Uterus (tissue), 2 donors: ENCODE data around the gene ARFIP2.

Experiments used
- POLR2A ChIP-seq, 2 donors: fragments of 450-650 bp; IDR thresholded peaks; one replicate each; pipeline ENCODE4 v1.6.1; 2016; ENCODE audit warnings: antibody characterized with exemption in 2 of 2, mild to moderate bottlenecking in 1 of 2, moderate library complexity in 1 of 2
- TF ChIP-seq, protein P1 (sequence below), 4 experiments: fragments of 200-600 bp in 2 of 4; fragments of 450-650 bp in 2 of 4; sonication (generic) in 2 of 4; IDR thresholded peaks; one replicate each; pipeline ENCODE4 v1.5.1; 2016 to 2019; ENCODE audit warnings: antibody characterized with exemption in 4 of 4, mild to moderate bottlenecking in 2 of 4, moderate library complexity in 1 of 4

DNA sequence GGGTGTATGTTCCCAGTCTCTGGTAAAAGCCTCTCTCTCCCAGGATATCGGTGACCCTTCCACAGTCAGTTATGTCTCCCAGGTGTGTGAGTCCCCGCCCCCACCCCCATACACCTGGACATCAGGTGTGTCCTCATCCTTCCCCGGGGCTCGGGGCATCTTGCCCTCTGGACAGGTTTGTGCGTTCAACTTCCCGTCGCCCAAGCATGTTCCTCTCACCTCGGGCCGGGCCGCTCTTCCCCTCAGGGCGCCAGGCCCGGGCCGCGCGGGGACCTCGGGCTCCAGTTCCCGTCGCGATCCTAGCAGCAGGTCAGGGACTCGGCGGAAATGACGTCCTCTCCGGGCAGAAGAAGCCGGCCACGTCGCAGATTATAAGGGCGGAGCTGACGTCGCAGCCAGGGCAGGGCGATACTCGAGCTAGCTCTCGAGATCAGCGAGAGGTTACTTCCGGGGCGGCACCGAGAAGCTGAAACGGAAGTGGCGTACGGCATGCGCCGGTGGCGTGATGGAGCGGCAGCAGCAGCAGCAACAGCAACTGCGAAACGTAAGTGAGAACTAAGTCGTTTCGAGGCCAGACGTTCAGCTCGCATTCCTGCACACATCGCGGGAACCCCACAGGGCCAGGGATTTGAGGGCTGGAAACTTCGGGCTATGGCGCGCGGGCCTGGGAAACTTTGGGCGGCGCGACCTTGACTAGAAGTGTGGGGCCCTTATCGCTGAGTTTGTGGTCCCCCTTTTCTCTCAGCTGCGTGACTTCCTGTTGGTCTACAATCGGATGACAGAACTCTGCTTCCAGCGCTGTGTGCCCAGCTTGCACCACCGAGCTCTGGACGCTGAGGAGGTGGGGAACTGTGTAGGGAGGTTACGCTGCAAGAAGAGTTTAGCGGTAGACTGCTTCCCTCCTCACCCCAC, at the start of gene ARFIP2, which contains the start of gene TIMM10B:
- TF ChIP-seq, protein P1, sequence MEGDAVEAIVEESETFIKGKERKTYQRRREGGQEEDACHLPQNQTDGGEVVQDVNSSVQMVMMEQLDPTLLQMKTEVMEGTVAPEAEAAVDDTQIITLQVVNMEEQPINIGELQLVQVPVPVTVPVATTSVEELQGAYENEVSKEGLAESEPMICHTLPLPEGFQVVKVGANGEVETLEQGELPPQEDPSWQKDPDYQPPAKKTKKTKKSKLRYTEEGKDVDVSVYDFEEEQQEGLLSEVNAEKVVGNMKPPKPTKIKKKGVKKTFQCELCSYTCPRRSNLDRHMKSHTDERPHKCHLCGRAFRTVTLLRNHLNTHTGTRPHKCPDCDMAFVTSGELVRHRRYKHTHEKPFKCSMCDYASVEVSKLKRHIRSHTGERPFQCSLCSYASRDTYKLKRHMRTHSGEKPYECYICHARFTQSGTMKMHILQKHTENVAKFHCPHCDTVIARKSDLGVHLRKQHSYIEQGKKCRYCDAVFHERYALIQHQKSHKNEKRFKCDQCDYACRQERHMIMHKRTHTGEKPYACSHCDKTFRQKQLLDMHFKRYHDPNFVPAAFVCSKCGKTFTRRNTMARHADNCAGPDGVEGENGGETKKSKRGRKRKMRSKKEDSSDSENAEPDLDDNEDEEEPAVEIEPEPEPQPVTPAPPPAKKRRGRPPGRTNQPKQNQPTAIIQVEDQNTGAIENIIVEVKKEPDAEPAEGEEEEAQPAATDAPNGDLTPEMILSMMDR (IDR thresholded peaks at IDR 0.05): no peak
- peak; percentile 84 to 88 for TF ChIP-seq POLR2A (IDR thresholded peaks at IDR 0.05)
